Renal cortex interstitium (tissue), 11 donors: ENCODE results near the gene FCER1G. TPM values are rescaled to one million over a fixed set of nuclear protein-coding genes. Genes with fewer than 3 reads are reported as not detected.
"Not testable (repeated sequence)": the region's sequence is repeated elsewhere in the genome, so short reads cannot be mapped to it uniquely, and the experiment has no call there.

Source experiments
- DNase-seq, 11 donors: peaks; one replicate each; pipeline ENCODE4 v3.0.0-alpha.2; 2013; ENCODE audit warnings: low read depth in 9 of 11, low spot score in 4 of 11; ENCODE audit errors: extremely low read depth in 1 of 11
- polyA plus RNA-seq, 3 donors: library from polyadenylated mRNA; unstranded; fragments of 120-200 nt; gene quantifications; one replicate each; pipeline ENCODE4 v1.2.1, GENCODE V29; 2013; ENCODE audit not compliant: insufficient read length in 3 of 3

FCER1G gene
- polyA plus RNA-seq, 3 donors, result 12.3 to 14.8 (median 13.6) TPM

- DNase-seq, result no peak
Measured at GRCh38 chr1:161222175-161223019, 7.3 kb downstream of the FCER1G start.

- DNase-seq, result no peak
Measured at GRCh38 chr1:161223805-161224694, 9.0 kb downstream of the FCER1G start.

GRCh38 chr1:161224695-161225087 lies 9.6 kb downstream of the FCER1G start:
- not testable (repeated sequence) for DNase-seq

GRCh38 chr1:161225178-161225533 lies 10.1 kb downstream of the FCER1G start:
- no peak for DNase-seq

- DNase-seq, result peak; percentile 85 to 97 (median 93)
Measured at GRCh38 chr1:161225534-161226319, 10.6 kb downstream of the FCER1G start, which contains the start of gene TOMM40L. TSS of gene TOMM40L (plus strand) at chr1:161226060. CDS start at chr1:161226490, 430 bp downstream.

- DNase-seq, result no peak
Measured at GRCh38 chr1:161226320-161226711, 11.2 kb downstream of the FCER1G start.

- DNase-seq, result no peak
Measured at GRCh38 chr1:161226759-161227158, 11.7 kb downstream of the FCER1G start.

- peak in 9 of 11 donors; percentile 52 to 74 (median 67) for DNase-seq
Measured at GRCh38 chr1:161227196-161227871, 12.2 kb downstream of the FCER1G start.

GRCh38 chr1:161228032-161228431 lies 12.9 kb downstream of the FCER1G start:
- no peak for DNase-seq

GRCh38 chr1:161229896-161230295 lies 14.8 kb downstream of the FCER1G start:
- no peak for DNase-seq

- no peak for DNase-seq
Measured at GRCh38 chr1:161230762-161231161, 15.7 kb downstream of the FCER1G start.

- DNase-seq, result no peak
Measured at GRCh38 chr1:161233102-161233501, 18.0 kb downstream of the FCER1G start.

- no peak for DNase-seq
Measured at GRCh38 chr1:161235957-161236775, 21.1 kb downstream of the FCER1G start.

GRCh38 chr1:161238039-161238473 lies 23.0 kb downstream of the FCER1G start, which contains the start of gene NR1I3:
TSS of gene NR1I3 (minus strand) at chr1:161238203. CDS start at chr1:161236565, 1,638 bp downstream.
- no peak for DNase-seq

GRCh38 chr1:161241682-161242081 lies 26.6 kb downstream of the FCER1G start:
- no peak for DNase-seq

GRCh38 chr1:161242313-161242712 lies 27.2 kb downstream of the FCER1G start:
- DNase-seq, result no peak

- no peak for DNase-seq
Measured at GRCh38 chr1:161244888-161245287, 29.8 kb downstream of the FCER1G start.

- not testable (repeated sequence) for DNase-seq
Measured at GRCh38 chr1:161250100-161250499, 35.0 kb downstream of the FCER1G start.
